H7 (cell line): Measurements from ENCODE around the gene MEST. TPM values are rescaled to one million over a fixed set of nuclear protein-coding genes. Genes with fewer than 3 reads are reported as not detected.
"Not testable (repeated sequence)": the region's sequence is repeated elsewhere in the genome, so short reads cannot be mapped to it uniquely, and the experiment has no call there.

Experiments used
- DNase-seq: peaks from one replicate; pipeline ENCODE4 v3.0.0; 2012
- H3K27me3 ChIP-seq: 2 replicates; pipeline ENCODE4 v1.6.0; 2011; ENCODE audit warnings: mild to moderate bottlenecking, low read length; ENCODE audit not compliant: control insufficient read depth, insufficient read depth
- H3K36me3 ChIP-seq: replicated peaks from 2 replicates; pipeline ENCODE4 v1.5.1; 2011; ENCODE audit warnings: low read length; ENCODE audit not compliant: control insufficient read depth, insufficient read depth
- H3K4me3 ChIP-seq: 2 replicates; pipeline ENCODE4 v1.5.1; 2011; ENCODE audit warnings: low read depth, mild to moderate bottlenecking, control low read depth, low read length, moderate library complexity; ENCODE audit not compliant: insufficient read depth
- total RNA-seq: library from RNA; depleted of rRNA; stranded (reverse); fragments of >200 nt; shearing (Covaris generic); gene quantifications from 2 replicates; pipeline ENCODE4 v1.2.3, GENCODE V29; 2014; rRNA removed

The MEST gene
- total RNA-seq, 1 experiment from 2014 or later: 154 TPM

DNA sequence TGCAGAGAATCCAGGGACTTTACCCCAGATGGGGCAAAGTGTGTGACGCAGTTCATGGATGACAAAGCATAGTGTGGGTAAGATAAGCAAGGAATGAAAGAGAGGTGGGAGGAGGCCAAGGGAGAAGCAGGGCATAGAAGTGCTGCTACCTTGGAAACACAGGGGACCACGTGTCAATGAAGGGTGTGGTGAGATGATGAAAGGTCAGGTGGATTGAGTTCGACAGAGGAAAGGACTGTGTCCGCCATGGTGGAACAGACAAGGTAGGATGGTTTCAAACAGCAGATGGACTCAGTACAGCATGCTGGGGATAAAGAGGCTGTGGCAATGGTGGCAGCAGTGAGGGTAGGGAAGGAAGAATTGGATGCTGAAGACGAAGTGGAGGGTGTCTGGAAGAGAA, 32.7 kb downstream of the MEST start:
- H3K4me3 ChIP-seq: no peak overlapping the region
- no peak for DNase-seq
- H3K27me3 ChIP-seq: no peaks in the 10 kb centered on the region
- no peaks in the 10 kb centered on the region; the same call in 1 of the 2 replicates for H3K36me3 ChIP-seq

DNA sequence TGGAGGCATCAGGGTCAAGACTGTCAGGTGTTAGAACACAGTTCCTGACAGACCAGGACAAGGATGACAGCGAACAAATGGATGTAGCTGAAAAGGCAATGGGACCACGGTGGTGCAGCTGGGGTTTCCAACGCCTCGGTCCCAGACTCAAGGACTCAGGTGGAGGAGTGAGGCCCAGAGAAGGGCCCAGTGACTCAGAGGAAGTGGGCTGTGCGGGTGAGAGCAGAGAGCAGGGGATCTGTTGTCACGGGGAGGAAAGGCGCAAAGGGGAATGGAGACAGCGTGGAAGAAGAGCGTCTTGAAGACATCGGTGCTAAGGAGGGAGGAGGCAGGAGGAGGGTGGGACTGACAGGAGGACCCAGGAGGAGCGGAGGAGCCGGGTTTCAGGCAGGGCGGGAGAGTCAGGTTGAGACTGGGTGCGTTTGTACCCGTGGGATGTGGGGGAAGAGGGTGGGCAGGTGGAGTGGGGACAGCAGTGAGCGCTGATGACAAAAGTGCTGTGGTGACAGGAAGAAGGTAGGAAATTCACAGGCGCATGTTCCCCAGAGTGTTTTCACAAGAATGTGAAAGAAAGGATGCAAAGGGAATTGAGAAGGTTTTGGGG, 36.0 kb downstream of the MEST start:
- not testable (repeated sequence) for H3K4me3 ChIP-seq, H3K27me3 ChIP-seq, H3K36me3 ChIP-seq, DNase-seq

DNA sequence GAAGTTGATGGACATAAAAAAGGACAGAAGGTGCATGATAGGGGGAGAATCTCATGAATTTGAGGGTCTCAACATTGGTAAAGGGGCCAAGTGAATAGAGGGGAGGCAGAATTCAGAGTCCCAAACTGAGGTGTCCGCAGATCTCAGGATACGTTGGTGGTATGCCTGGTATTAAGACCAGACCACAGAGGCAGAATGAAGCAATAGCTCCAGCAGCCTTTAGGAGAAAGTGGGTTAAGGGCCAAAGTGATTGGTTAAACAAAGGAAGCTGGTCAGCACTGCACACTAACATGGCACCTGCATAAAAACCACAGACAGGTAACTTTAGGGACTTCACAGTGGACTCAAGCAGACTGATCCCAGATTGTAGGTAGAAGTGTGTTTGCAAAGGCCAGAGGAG, 37.5 kb downstream of the MEST start:
- H3K36me3 ChIP-seq: no peaks in the 10 kb centered on the region; the same call in 1 of the 2 replicates
- no peak overlapping the region for H3K4me3 ChIP-seq
- no peaks in the 10 kb centered on the region for H3K27me3 ChIP-seq
- no peak for DNase-seq

DNA sequence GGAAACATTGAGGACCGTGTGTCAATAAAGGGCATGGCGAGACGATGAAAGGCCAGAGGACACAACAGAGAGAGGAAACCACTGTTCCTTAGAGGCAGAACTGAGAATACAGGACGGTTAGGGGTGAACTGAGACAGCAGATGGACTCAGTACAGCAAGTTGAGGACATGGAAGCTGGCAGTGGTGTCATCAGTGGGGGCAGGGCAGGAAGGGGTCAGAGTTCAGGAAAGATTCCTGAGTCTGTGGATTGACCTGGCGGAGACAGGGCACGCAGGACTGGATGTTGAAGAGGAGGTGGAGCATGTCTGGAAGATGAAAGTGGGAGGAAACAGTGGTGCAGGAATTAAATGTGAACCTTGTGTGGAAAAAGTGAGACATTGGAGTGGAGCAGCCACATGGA, 46.0 kb downstream of the MEST start:
- not testable (repeated sequence) for H3K27me3 ChIP-seq, H3K4me3 ChIP-seq, DNase-seq, H3K36me3 ChIP-seq

DNA sequence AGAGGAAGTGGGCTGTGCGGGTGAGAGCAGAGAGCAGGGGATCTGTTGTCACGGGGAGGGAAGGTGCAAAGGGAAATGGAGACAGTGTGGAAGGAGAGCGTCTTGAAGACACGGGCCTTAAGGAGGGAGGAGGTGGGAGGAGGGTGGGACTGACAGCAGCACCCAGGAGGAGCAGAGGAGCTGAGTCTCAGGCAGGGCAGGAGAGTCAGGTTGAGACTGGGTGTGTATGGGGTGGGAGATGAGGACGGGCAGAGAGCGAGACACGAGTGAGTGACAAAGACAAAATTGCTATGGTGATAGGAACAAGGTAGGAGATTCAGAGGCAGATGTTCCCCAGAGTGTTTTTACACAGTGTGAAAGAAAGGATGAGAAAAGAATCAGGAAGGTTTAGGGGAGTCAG, 49.4 kb downstream of the MEST start:
- not testable (repeated sequence) for H3K27me3 ChIP-seq, H3K4me3 ChIP-seq, H3K36me3 ChIP-seq, DNase-seq

DNA sequence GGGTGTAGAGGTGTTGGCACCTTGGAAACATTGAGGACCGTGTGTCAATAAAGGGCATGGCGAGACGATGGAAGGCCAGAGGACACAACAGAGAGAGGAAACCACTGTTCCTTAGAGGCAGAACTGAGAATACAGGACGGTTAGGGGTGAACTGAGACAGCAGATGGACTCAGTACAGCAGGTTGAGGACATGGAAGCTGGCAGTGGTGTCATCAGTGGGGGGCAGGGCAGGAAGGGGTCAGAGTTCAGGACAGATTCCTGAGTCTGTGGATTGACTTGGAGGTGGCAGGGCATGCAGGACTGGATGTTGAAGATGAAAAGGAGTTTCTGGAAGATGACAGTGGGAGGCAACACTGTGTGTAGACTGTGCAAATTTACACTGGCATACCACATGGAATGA, 50.4 kb downstream of the MEST start:
- H3K36me3 ChIP-seq, DNase-seq, H3K27me3 ChIP-seq, H3K4me3 ChIP-seq: not testable (repeated sequence)

DNA sequence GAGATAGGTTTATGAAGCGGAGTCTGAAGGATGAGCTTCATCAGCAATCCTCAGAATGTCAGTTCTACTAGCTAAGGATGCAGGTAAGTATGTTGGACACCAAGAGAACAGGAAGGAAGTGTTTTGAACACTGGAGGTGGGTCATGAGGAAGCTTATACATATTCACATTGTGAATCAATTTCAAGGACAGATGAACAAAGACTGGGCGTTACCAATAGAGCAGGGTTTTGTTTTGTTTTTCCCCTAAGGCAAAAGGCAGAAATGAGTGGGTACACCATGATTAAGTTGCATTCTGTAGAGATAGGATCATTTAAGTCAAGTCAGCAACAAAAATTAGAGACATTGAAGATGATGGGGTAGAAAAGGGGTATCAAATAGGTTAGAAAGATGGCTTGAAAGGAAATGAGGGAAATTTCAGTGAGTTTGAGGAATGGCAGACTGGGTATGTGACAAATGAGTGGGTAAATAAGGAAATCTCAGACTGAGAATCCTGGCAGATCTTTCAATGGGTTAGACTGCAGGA, 51.7 kb downstream of the MEST start:
- Histone ChIP-seq H3K36me3 (peaks cover 5% of the 10 kb centered on the region), H3K27me3 (no peaks in the 10 kb centered on the region), H3K4me3 (no peak overlapping the region)
- no peak for DNase-seq

DNA sequence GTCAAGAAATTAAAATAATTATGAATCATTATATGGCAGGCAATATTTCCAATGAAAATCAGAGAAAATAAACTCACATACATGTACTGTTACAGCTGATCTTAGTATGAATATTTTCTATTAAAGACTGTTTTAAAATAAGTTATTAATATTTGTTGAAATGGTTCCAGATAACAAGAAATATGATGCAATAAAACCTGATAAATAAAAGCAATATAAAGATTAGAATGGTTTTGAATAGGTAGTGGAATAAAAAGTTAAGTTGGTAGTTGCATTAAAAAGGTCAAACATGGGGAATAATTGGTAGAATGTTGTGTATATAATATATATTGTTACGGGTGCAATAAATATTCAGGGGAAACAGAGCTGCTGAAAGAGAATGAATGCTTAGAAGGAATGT, 52.5 kb downstream of the MEST start:
- H3K4me3 ChIP-seq: no peak overlapping the region
- DNase-seq: no peak
- peaks cover 5% of the 10 kb centered on the region for H3K36me3 ChIP-seq
- H3K27me3 ChIP-seq: no peaks in the 10 kb centered on the region

DNA sequence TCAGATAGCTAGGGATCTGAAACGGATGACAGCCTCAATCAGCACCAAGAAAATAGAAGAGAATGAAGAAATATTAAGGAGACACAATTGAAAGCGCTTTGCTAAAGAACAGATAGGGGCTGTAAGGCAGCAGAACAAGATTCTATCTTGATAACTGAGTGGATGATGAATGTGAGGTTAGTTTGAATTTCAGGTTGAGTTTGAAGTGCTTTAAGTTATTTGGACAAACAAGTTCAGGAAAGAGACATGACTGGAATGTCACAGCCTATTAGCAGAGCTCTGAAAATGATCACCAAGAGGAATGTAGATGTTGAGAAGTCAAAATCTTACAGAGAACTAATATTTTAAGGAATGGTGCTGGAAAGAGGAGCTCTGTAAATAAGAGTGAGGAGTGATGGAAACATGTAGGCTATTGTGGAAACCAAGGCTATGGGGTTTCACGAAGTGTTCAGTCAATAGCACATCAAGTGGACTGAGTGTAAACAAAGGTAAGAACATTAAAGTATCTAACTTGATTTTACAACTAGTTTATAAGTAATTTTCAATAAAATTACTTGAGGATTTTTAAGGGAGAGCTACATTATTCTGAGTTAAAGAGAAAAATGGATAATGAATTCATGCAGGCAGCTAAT, 61.6 kb downstream of the MEST start:
- DNase-seq: no peak
- H3K36me3 ChIP-seq: peaks cover 1% of the 10 kb centered on the region; the same call in 1 of the 2 replicates
- H3K27me3 ChIP-seq: no peaks in the 10 kb centered on the region
- no peak overlapping the region for H3K4me3 ChIP-seq

DNA sequence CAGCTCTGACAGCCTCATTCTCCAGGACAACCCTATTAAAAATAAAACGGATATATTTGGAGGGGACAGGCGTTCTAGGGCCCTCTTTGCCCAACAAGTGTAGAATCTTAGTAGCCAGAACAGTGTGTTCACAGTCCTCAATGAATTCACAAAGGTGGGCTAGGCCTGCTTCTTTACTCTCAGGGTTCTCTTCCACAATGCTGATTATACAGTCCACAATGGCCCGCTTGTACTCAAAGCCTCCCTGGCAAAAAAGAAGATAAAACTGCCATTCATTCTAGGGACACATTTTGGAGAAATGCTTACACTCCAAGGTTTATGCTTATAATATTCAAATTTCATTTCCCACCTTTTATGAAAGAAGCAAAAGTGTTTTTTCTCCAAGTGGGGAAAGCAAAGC, 62.6 kb downstream of the MEST start:
- DNase-seq: no peak
- peaks cover 1% of the 10 kb centered on the region; the same call in 1 of the 2 replicates for H3K36me3 ChIP-seq
- no peak overlapping the region for H3K4me3 ChIP-seq
- no peaks in the 10 kb centered on the region for H3K27me3 ChIP-seq

Other genes starting within 250 kb of the MEST start
- gene CPA2, start 225.2 kb upstream of the MEST start, total RNA-seq: not detected in 2 replicates
- not detected in 2 replicates for gene CPA4, start 198.9 kb upstream of the MEST start, total RNA-seq
- gene CPA5, start 147.3 kb upstream of the MEST start, total RNA-seq: 0.24 TPM in 1 of 2 replicates, not detected in the other
- gene CPA1, start 111.6 kb upstream of the MEST start, total RNA-seq: 0.17 TPM in 1 of 2 replicates, not detected in the other
- gene CEP41, start 51.1 kb upstream of the MEST start, total RNA-seq: 6.9 and 8.1 TPM in 2 replicates
- gene COPG2, start 176.7 kb downstream of the MEST start, total RNA-seq: 45.7 and 64.3 TPM in 2 replicates
- not detected in 2 replicates for gene TSGA13, start 194.5 kb downstream of the MEST start, total RNA-seq
- 0.07 TPM in 1 of 2 replicates, not detected in the other for gene KLF14, start 242.1 kb downstream of the MEST start, total RNA-seq